NT2/D1 (cell line): ENCODE data around the gene KCNC1.

Experiments used
- SUZ12 ChIP-seq: IDR thresholded peaks from 2 replicates; pipeline ENCODE4 v1.6.1; 2011; ENCODE audit not compliant: insufficient read length, insufficient read depth; ENCODE audit errors: extremely low read depth
- YY1 ChIP-seq: IDR thresholded peaks from 2 replicates; pipeline ENCODE4 v1.6.1; 2011; ENCODE audit not compliant: insufficient read length, insufficient read depth
- ZNF274 ChIP-seq: IDR thresholded peaks from 2 replicates; pipeline ENCODE4 v1.6.1; 2011; ENCODE audit warnings: mild to moderate bottlenecking, low read depth, low read length

DNA sequence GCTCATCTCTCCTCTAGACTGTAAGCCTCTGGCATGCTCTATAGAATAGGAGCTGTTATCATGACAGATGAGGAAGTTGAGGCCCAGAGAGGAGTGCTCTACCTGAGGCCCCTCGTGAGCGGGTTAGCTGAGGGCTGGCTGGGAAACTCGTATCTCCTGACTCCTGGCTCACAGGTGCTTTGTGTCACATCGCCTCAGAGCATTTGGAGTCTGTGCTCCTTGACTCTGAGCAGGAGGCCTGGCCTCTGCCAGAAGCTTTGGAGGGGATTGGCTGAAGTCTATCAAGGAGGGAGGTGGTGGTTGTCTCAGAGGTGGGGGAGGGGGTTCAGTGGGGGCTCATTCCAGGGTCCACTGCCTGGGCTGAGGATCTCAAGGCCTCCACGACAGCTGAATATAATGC is 7.4 kb downstream of the KCNC1 start:
- TF ChIP-seq ZNF274 (no peak), YY1 (no peak), SUZ12 (no peak)
